Activated CD4-positive, alpha-beta memory T cell treated with anti-CD3 and anti-CD28 coated beads for 36 hours (primary cell): ENCODE data around the gene FOXA3. TPM values are rescaled to one million over a fixed set of nuclear protein-coding genes. Genes with fewer than 3 reads are reported as not detected.
"Not testable (repeated sequence)": the region's sequence is repeated elsewhere in the genome, so short reads cannot be mapped to it uniquely, and the experiment has no call there.

Experiments
- CTCF ChIA-PET: fragments of 350-600 bp; sonication (Branson Sonifier 250); formaldehyde crosslinking; loops from one replicate; lab custom pipeline; 2021; ENCODE audit warnings: antibody characterized with exemption, inconsistent platforms; lab: Charles Lee
- POLR2A ChIA-PET: fragments of 350-600 bp; sonication (Branson Sonifier 250); formaldehyde crosslinking; loops from one replicate; lab custom pipeline; 2021; ENCODE audit warnings: antibody characterized with exemption; lab: Charles Lee
- DNase-seq: peaks from one replicate; pipeline ENCODE4 v3.0.0-alpha.2; 2020
- H3K27ac Mint-ChIP-seq: one replicate; pipeline ENCODE4 v1.8.0; 2021; ENCODE audit warnings: mixed read lengths
- H3K27me3 Mint-ChIP-seq: one replicate; pipeline ENCODE4 v1.8.0; 2021; ENCODE audit warnings: mixed read lengths
- H3K36me3 Mint-ChIP-seq: one replicate; pipeline ENCODE4 v1.8.0; 2021; ENCODE audit warnings: mixed read lengths
- H3K4me1 Mint-ChIP-seq: one replicate; pipeline ENCODE4 v1.8.0; 2021; ENCODE audit warnings: low read depth, mixed read lengths
- H3K4me3 Mint-ChIP-seq: one replicate; pipeline ENCODE4 v1.8.0; 2021; ENCODE audit warnings: mild to moderate bottlenecking, mixed read lengths
- H3K9me3 Mint-ChIP-seq: one replicate; pipeline ENCODE4 v1.8.0; 2021; ENCODE audit warnings: mixed read lengths
- intact Hi-C: fragments of 100-400 bp; cut with micrococcal nuclease; formaldehyde crosslinking; loops from one replicate; pipeline ENCODE4 v1.15.1; 2023
- total RNA-seq, 2 experiments: library from RNA; stranded (reverse); gene quantifications; one replicate each; pipeline ENCODE4 v1.2.3, GENCODE V29; 2021

The FOXA3 gene
- total RNA-seq, 2 experiments from 2014 or later: 0.29 to 0.48 TPM

DNA sequence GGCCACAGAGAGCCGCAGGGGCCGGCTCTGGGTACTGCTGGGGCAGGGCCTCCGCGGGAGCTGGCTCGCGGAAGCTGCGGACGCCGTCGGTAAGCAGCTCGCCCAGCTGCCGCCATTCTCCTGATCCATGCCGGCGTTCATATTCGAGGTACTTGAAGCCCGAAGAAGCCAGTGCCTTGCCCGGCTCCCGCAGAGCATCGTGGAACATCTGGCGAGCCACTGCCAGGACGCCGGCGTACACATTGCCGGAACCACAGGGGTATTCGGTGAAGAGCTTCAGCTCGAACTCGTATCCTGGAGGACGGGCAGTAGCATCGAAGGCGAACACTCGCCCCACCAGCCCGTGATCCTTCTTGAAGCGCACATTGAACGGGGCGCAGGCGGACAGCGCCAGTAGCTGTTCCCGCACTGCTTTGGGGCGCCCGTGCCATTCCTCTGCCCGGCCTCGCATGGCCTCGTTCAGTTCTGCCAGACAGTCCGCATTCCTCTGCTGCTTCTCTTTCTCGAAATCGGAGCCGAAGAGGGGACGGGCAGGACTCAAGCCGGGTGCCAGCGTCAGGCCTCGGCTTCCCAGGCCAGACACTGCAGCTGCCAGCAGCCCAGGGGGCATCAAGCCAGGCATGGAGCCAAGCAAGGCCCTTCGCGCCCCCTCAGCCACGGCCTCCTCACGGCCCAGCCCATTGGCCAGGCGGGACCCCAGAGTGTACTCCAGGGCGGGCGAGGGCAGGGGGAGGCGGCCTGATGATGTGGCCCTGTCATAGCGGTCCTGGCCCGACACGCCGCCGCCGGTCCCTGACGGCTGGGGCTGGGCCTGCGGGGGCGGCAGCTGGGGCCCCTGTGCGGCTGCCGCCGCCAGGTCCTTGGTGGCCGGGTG is 20.8 kb downstream of the FOXA3 start:
- ChIA-PET CTCF (interaction anchor here (0.6 to 5.7 kb wide), 7 partner anchors 17 to 380 kb away, joined by 3 to 106 read pairs (median 7); partner anchors contain the start of genes CCDC61, FOXA3, MYPOP and SYMPK), POLR2A (interaction anchor here (2.6 to 3.5 kb wide), 2 partner anchors 18 to 21 kb away, joined by 16 to 25 read pairs; partner anchors contain the start of genes FOXA3 and MYPOP)
- Mint-ChIP-seq H3K36me3 (peaks cover 4% of the 10 kb centered on the region), H3K4me1 (peaks cover 28% of the 10 kb centered on the region), H3K27me3 (peaks cover 1% of the 10 kb centered on the region), H3K27ac (no peak overlapping the region), H3K9me3 (no peaks in the 10 kb centered on the region), H3K4me3 (peak overlapping the region; percentile 58)
- intact Hi-C loops: loop anchor here (1.0 kb wide), 1 partner anchor 116 kb away; the partner anchor contains the start of gene SIX5
- DNase-seq: peak; percentile 44

DNA sequence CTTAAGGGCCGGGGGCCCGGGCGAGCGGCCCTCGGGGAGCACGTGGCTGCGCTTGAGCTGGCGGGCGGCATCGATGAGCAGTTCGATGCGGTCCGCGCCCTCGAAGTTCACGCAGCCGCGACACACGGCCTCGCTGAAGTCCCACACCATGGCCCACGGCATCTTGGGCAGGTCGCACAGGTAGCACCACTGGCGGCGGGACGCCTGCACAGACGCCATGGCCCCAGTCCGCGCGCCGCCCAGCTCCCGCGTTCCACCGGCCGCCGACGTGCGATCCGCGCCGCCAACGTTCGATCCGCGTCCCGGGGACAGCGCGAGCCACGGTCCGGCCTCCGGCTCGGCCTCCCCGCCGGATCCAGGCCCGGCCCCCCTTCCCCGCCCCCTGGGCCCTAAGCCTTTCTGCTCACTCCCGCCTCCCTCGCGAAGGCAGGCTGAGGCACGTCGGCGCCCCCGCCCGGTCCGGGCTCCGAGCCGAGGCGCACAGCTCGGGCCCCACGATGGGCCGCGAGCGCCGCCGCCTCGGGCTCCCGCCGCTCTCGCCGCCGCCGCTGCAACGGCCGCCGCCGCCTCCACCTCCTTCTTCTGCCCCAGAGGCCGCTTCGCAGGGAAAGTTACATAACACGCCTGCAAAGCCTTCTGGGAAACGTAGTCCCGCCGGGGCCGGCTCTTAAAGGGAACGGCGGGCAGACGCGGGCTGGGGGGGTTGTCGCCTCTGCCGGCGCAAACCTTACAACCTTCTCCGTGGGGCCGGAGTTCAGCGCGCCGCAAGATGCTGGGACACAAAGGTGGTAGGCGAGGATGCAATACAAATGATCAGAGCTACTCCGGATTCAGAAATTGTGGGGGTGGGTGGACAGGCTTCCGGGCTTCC is 21.7 kb downstream of the FOXA3 start, which contains the start of gene IRF2BP1:
TSS of gene IRF2BP1 (minus strand) at position 586 of the 871 bp plus-strand sequence. CDS start at position 219, 367 bp downstream.
- Mint-ChIP-seq H3K4me1 (peaks cover 28% of the 10 kb centered on the region), H3K36me3 (peaks cover 4% of the 10 kb centered on the region), H3K9me3 (no peaks in the 10 kb centered on the region), H3K4me3 (peak within 1 kb of the TSS; percentile 85), H3K27ac (peak within 1 kb of the TSS; percentile 92), H3K27me3 (peaks cover 1% of the 10 kb centered on the region)
- CTCF ChIA-PET: interaction anchor here (0.6 to 5.7 kb wide), 9 partner anchors 16 to 632 kb away, joined by 3 to 106 read pairs (median 4); partner anchors contain the start of genes CCDC61, FOXA3, MYPOP and SIX5
- peak; percentile 93 for DNase-seq
- POLR2A ChIA-PET: interaction anchor here (0.6 to 3.5 kb wide), 8 partner anchors 17 to 1133 kb away, joined by 3 to 25 read pairs (median 3); partner anchors contain the start of genes FOXA3, MYPOP and SIX5
- intact Hi-C loops: loop anchor here (1.0 kb wide), 6 partner anchors 17 to 378 kb away; partner anchors contain the start of genes CCDC61, MYPOP, SIX5 and SYMPK

- H3K4me1 Mint-ChIP-seq: peaks cover 22% of the 10 kb centered on the region
- ChIA-PET CTCF (interaction anchor here (0.6 to 5.7 kb wide), 9 partner anchors 15 to 631 kb away, joined by 3 to 106 read pairs (median 4); partner anchors contain the start of genes CCDC61, FOXA3, MYPOP and SIX5), POLR2A (interaction anchor here (0.6 to 3.5 kb wide), 8 partner anchors 16 to 1134 kb away, joined by 3 to 25 read pairs (median 3); partner anchors contain the start of genes FOXA3, MYPOP and SIX5)
- H3K36me3 Mint-ChIP-seq: peaks cover 4% of the 10 kb centered on the region
- H3K27me3 Mint-ChIP-seq: no peaks in the 10 kb centered on the region
- H3K9me3 Mint-ChIP-seq: no peaks in the 10 kb centered on the region
- DNase-seq: peak; percentile 95
- intact Hi-C loops: loop anchor here (1.0 kb wide), 5 partner anchors 16 to 379 kb away; partner anchors contain the start of genes CCDC61, MYPOP, SYMPK and VASP
- H3K27ac Mint-ChIP-seq: peak overlapping the region; percentile 92
- H3K4me3 Mint-ChIP-seq: peak overlapping the region; percentile 85
Observed at GRCh38 chr19:45886427-45887199, 22.5 kb downstream of the FOXA3 start.

DNA sequence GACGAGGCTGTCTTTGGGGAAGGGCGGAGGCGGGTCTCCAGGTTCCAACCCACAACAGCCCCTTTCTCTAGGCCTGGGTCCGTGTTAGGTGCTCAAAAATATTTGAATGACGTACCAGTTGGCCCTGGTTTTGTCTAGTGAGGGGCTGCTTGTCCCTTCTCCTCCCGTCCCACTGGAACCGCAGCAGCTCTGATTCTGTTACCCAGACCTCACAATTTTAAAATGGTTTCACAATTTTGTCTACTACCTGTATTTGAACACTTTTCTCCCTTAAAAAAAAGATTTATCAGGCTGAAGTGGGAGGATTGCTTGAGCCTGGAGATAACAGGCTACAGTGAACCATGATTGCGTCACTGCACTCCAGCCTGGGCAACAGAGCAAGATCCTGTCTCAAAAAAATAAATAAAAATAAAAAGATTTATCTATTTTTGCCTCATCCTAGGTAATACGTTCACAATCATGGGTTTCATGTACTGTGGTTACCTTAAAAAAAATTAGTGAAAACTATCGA is 23.1 kb downstream of the FOXA3 start:
- CTCF ChIA-PET: interaction anchor here (1.0 to 3.5 kb wide), 2 partner anchors 15 to 16 kb away, joined by 3 to 28 read pairs; partner anchors contain the start of gene MYPOP
- Mint-ChIP-seq H3K36me3 (peaks cover 4% of the 10 kb centered on the region), H3K4me1 (peaks cover 18% of the 10 kb centered on the region), H3K9me3 (no peaks in the 10 kb centered on the region), H3K27ac (peak overlapping the region; percentile 92), H3K4me3 (peak overlapping the region; percentile 85), H3K27me3 (no peaks in the 10 kb centered on the region)
- intact Hi-C loops: no loop called here
- POLR2A ChIA-PET: interaction anchor here (2.6 to 3.5 kb wide), 2 partner anchors 15 to 23 kb away, joined by 16 to 25 read pairs; partner anchors contain the start of genes FOXA3 and MYPOP
- no peak for DNase-seq

DNA sequence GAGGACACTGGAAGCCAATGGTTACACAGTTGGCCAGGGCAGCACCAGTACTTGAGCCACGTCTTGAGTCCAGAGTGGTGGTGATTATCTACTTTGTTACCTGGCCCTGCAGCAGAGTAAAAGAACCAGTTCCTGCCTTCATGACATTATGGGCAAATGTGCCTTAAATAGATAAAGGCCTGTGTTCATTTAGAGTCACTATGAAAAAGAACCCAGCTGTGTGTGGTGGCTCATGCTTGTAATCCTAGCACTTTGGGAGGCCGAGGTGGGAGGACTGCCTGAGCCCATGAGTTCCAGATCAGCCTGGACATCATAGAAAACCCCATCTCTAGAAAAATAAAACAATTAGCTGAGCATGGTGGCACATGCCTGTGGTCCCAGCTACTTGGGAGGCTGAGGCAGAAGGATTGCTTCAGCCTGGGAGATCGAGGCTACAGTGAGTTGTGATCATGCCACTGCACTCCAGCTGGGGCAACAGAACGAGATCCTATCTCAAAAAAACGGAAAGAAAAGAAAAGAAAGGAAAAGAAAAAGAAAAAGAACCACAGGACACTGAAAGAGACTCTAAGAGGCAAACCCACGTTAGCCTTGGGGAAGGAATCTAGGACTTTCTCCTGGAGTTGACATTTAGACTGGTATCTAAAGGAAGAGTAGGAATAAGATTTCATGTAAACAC is 25.2 kb downstream of the FOXA3 start:
- CTCF ChIA-PET: no interaction called here
- H3K27me3 Mint-ChIP-seq: no peaks in the 10 kb centered on the region
- no peak for DNase-seq
- no peaks in the 10 kb centered on the region for H3K36me3 Mint-ChIP-seq
- no peak overlapping the region for H3K27ac Mint-ChIP-seq
- H3K4me1 Mint-ChIP-seq: peaks cover 8% of the 10 kb centered on the region
- H3K4me3 Mint-ChIP-seq: no peak overlapping the region
- H3K9me3 Mint-ChIP-seq: no peaks in the 10 kb centered on the region
- POLR2A ChIA-PET: no interaction called here
- intact Hi-C loops: no loop called here

GRCh38 chr19:45890877-45891276 is 26.8 kb downstream of the FOXA3 start:
- intact Hi-C loops: no loop called here
- Mint-ChIP-seq H3K36me3 (peaks cover 5% of the 10 kb centered on the region), H3K4me3 (no peak overlapping the region), H3K27me3 (no peaks in the 10 kb centered on the region), H3K27ac (no peak overlapping the region), H3K4me1 (peaks cover 2% of the 10 kb centered on the region), H3K9me3 (no peaks in the 10 kb centered on the region)
- DNase-seq: no peak
- ChIA-PET POLR2A (no interaction called here), CTCF (no interaction called here)

GRCh38 chr19:45895519-45895972 is 31.4 kb downstream of the FOXA3 start:
- CTCF ChIA-PET: no interaction called here
- Mint-ChIP-seq H3K36me3 (peaks cover 12% of the 10 kb centered on the region), H3K9me3 (no peaks in the 10 kb centered on the region), H3K27ac (no peak overlapping the region), H3K27me3 (no peaks in the 10 kb centered on the region), H3K4me1 (peaks cover 5% of the 10 kb centered on the region), H3K4me3 (no peak overlapping the region)
- POLR2A ChIA-PET: no interaction called here
- intact Hi-C loops: no loop called here
- DNase-seq: no peak

DNA sequence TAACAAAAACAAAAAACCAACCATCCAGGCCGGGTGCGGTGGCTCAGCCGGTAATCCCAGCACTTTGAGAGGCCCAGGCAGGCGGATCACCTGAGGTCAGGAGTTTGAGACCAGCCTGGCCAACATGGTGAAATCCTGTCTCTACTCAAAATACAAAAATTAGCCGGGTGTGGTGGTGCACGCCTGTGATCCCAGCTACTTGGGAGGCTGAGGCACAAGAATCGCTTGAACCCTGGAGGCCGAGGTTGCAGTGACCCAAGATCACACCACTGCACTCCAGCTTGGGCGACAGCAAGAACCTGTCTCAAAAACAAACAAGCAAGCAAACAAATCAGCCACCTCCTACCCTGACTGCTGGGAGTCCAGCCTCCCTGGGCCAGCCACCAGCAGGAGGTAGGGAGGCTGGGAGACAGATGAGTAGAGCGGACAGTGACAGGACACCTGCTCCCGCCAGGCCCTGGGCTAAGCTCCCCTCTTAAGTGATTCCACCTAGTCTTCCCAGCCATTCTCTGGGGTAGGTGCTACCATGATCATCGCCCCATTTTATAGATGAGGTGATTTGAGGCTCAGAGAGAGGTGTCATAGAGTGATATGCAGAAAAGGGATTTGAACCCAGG is 32.0 kb downstream of the FOXA3 start:
- H3K4me1 Mint-ChIP-seq, H3K27me3 Mint-ChIP-seq, H3K27ac Mint-ChIP-seq, POLR2A ChIA-PET, CTCF ChIA-PET, intact Hi-C loops, H3K9me3 Mint-ChIP-seq, H3K4me3 Mint-ChIP-seq, DNase-seq: not testable (repeated sequence)
- peaks cover 16% of the 10 kb centered on the region for H3K36me3 Mint-ChIP-seq

GRCh38 chr19:45897261-45897812 is 33.2 kb downstream of the FOXA3 start:
- Mint-ChIP-seq H3K36me3 (peaks cover 16% of the 10 kb centered on the region), H3K4me1 (peaks cover 9% of the 10 kb centered on the region), H3K27ac (no peak overlapping the region), H3K4me3 (no peak overlapping the region), H3K27me3 (no peaks in the 10 kb centered on the region), H3K9me3 (no peaks in the 10 kb centered on the region)
- ChIA-PET CTCF (no interaction called here), POLR2A (no interaction called here)
- intact Hi-C loops: no loop called here
- no peak for DNase-seq

GRCh38 chr19:45899253-45899652 is 35.1 kb downstream of the FOXA3 start:
- no peak for DNase-seq
- intact Hi-C loops: no loop called here
- H3K4me1 Mint-ChIP-seq: peaks cover 7% of the 10 kb centered on the region
- POLR2A ChIA-PET: no interaction called here
- no peak overlapping the region for H3K27ac Mint-ChIP-seq
- H3K4me3 Mint-ChIP-seq: no peak overlapping the region
- no peaks in the 10 kb centered on the region for H3K27me3 Mint-ChIP-seq
- H3K36me3 Mint-ChIP-seq: peaks cover 16% of the 10 kb centered on the region
- H3K9me3 Mint-ChIP-seq: no peaks in the 10 kb centered on the region
- CTCF ChIA-PET: no interaction called here
